Measurements from ENCODE around the gene DCTN1. TPM values are rescaled to one million over a fixed set of nuclear protein-coding genes. Genes with fewer than 3 reads are reported as not detected.

Gene DCTN1
- total RNA-seq, 1 donor from 2014 or later = 182 TPM

DNA sequence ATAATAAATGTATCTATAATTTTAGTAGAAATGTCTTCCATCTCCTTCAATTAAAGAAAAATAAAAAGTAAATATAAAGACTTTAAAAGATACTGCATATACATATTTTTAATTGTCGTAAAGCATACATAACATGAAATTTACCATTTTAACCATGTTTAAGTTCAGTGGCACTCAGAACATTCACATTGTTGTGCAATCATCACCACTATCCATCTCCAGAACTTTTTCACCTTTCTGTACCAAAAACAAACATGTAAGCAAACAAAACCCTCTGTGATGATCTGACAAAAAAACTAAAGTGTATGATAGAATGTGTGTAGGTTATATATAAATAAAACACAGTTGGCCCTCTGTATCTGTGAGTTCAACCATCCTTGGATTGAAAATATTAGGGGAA is 13.4 kb upstream of the DCTN1 start:
- H3K27me3 Mint-ChIP-seq (ENCODE audit: unreplicated experiment) = peaks cover 13% of the 10 kb centered on the region
- H3K4me1 Mint-ChIP-seq (ENCODE audit: unreplicated experiment) = no peaks in the 10 kb centered on the region
- H3K4me3 Mint-ChIP-seq (ENCODE audit: unreplicated experiment) = no peak overlapping the region
- DNase-seq (ENCODE audit: extremely low spot score, unreplicated experiment) = no peak
- TF ChIP-seq, protein P1, sequence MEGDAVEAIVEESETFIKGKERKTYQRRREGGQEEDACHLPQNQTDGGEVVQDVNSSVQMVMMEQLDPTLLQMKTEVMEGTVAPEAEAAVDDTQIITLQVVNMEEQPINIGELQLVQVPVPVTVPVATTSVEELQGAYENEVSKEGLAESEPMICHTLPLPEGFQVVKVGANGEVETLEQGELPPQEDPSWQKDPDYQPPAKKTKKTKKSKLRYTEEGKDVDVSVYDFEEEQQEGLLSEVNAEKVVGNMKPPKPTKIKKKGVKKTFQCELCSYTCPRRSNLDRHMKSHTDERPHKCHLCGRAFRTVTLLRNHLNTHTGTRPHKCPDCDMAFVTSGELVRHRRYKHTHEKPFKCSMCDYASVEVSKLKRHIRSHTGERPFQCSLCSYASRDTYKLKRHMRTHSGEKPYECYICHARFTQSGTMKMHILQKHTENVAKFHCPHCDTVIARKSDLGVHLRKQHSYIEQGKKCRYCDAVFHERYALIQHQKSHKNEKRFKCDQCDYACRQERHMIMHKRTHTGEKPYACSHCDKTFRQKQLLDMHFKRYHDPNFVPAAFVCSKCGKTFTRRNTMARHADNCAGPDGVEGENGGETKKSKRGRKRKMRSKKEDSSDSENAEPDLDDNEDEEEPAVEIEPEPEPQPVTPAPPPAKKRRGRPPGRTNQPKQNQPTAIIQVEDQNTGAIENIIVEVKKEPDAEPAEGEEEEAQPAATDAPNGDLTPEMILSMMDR (IDR thresholded peaks at IDR 0.05) = no peak
- H3K9me3 Mint-ChIP-seq (ENCODE audit: unreplicated experiment) = no peaks in the 10 kb centered on the region
- no peaks in the 10 kb centered on the region for H3K36me3 Mint-ChIP-seq (ENCODE audit: unreplicated experiment)
- H3K27ac Mint-ChIP-seq (ENCODE audit: unreplicated experiment) = no peak overlapping the region

DNA sequence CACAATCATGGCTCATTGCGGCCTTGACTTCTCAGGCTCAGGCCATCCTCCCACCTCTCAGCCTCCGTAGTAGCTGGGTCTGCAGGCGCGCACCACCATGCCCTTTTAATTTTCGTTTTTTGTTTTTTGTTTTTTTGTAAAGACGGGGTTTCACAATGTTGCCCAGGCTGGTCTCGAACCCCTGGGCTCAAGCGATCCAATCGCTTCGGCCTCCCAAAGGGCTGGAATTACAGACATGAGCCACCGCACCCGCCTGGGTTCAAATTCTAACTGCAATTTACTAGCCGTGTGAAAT is 12.3 kb upstream of the DCTN1 start:
- TF ChIP-seq, protein P1 (IDR thresholded peaks at IDR 0.05) = no peak
- H3K27ac Mint-ChIP-seq (ENCODE audit: unreplicated experiment) = no peak overlapping the region
- H3K4me3 Mint-ChIP-seq (ENCODE audit: unreplicated experiment) = no peak overlapping the region

DNA sequence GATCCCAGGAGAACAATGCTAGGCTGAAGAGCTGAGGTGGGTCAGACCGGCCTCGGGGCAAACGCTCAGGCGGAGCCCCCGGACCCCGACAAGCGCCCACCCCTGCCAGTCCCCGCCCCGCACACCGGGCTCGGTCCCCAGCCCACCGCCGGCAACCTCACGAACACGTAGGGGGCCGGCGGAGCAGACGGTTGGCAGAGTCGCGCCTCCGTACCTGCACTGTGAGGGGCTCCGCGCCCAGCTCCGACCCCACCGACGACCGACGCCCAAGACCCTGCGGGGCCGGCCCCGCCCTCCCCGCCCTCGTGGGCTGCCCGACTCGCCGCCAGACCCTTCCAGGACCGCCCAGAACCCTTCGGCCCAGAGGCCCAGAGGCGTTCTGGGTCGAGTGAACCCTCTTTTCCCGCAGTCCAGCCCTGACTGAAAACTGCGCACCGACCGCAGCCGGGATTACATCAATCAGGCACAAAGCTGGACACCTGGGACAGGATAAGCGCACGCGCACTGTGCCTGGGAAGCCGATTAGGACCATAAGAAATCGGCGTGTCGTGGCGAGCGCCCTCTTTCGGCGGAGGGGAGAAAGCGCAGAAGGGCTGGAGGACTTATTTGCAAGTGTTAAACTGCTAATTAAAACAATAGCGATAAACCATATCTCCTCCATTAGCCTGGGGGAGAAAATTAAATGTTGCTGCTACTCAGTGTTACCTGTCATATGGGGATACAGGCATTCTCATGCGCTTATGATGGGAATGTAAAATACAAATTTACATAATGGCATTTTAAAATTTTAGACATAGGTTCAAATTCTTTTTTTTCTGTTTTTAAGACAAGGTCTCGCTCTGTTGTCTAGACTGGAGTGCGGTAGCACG is 11.7 kb upstream of the DCTN1 start:
- no peak overlapping the region for H3K4me3 Mint-ChIP-seq (ENCODE audit: unreplicated experiment)
- H3K4me1 Mint-ChIP-seq (ENCODE audit: unreplicated experiment) = no peaks in the 10 kb centered on the region
- TF ChIP-seq, protein P1 (IDR thresholded peaks at IDR 0.05) = peak; percentile 97
- peaks cover 13% of the 10 kb centered on the region for H3K27me3 Mint-ChIP-seq (ENCODE audit: unreplicated experiment)
- H3K27ac Mint-ChIP-seq (ENCODE audit: unreplicated experiment) = peak overlapping the region; percentile 99
- DNase-seq (ENCODE audit: extremely low spot score, unreplicated experiment) = peak; percentile 96
- no peaks in the 10 kb centered on the region for H3K36me3 Mint-ChIP-seq (ENCODE audit: unreplicated experiment)
- H3K9me3 Mint-ChIP-seq (ENCODE audit: unreplicated experiment) = no peaks in the 10 kb centered on the region

More for the DNA sequence above, 12.3 kb upstream of the DCTN1 start:
- Mint-ChIP-seq H3K27me3 (ENCODE audit: unreplicated experiment) (peaks cover 13% of the 10 kb centered on the region), H3K9me3 (ENCODE audit: unreplicated experiment) (no peaks in the 10 kb centered on the region), H3K36me3 (ENCODE audit: unreplicated experiment) (no peaks in the 10 kb centered on the region), H3K4me1 (ENCODE audit: unreplicated experiment) (no peaks in the 10 kb centered on the region)
- DNase-seq (ENCODE audit: extremely low spot score, unreplicated experiment) = no peak

DNA sequence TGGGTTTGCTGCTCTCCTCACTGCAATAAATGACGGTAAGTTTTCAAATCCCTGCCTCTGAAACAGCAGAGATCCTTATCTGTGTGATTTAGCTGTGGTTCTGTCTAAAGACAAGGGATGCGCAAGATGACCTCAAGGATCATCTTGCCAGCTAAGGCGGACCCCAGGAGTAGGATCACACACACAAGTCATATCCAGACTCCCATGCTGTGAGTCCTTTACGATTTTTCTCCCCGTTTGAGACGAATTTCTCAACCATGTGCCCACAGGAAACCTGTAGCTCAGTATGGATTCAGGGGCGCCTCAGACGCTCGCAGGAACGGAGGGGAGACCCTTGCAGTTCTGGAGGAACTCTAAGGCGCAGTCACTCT is 11.1 kb upstream of the DCTN1 start:
- peaks cover 13% of the 10 kb centered on the region for H3K27me3 Mint-ChIP-seq (ENCODE audit: unreplicated experiment)
- H3K36me3 Mint-ChIP-seq (ENCODE audit: unreplicated experiment) = no peaks in the 10 kb centered on the region
- H3K27ac Mint-ChIP-seq (ENCODE audit: unreplicated experiment) = peak overlapping the region; percentile 99
- H3K4me3 Mint-ChIP-seq (ENCODE audit: unreplicated experiment) = no peak overlapping the region
- H3K9me3 Mint-ChIP-seq (ENCODE audit: unreplicated experiment) = no peaks in the 10 kb centered on the region
- TF ChIP-seq, protein P1 (IDR thresholded peaks at IDR 0.05) = no peak
- no peak for DNase-seq (ENCODE audit: extremely low spot score, unreplicated experiment)
- no peaks in the 10 kb centered on the region for H3K4me1 Mint-ChIP-seq (ENCODE audit: unreplicated experiment)

DNA sequence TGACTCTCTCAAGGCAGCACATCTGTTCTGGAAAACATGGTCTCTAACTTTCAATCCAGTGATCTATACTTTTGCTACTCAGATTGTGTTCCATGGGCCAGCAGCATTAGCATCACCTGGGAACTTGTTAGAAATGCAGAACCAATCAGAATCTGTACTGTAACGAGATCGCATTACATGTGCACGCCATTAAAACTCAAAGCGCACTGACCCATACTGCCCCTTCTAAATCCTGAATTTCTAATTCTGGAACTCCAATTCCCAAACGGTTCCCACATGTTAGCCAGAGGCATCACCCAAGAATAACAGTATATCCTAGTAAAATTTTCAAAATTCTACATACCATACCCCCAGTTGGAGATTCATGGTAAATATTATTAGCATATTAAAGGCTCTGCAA is 10.5 kb upstream of the DCTN1 start:
- H3K27ac Mint-ChIP-seq (ENCODE audit: unreplicated experiment) = peak overlapping the region; percentile 9
- peaks cover 13% of the 10 kb centered on the region for H3K27me3 Mint-ChIP-seq (ENCODE audit: unreplicated experiment)
- H3K9me3 Mint-ChIP-seq (ENCODE audit: unreplicated experiment) = no peaks in the 10 kb centered on the region
- H3K4me3 Mint-ChIP-seq (ENCODE audit: unreplicated experiment) = no peak overlapping the region
- DNase-seq (ENCODE audit: extremely low spot score, unreplicated experiment) = no peak
- H3K36me3 Mint-ChIP-seq (ENCODE audit: unreplicated experiment) = no peaks in the 10 kb centered on the region
- TF ChIP-seq, protein P1 (IDR thresholded peaks at IDR 0.05) = no peak
- H3K4me1 Mint-ChIP-seq (ENCODE audit: unreplicated experiment) = no peaks in the 10 kb centered on the region

Data from osteocyte (in vitro differentiated cells).